Lower leg skin (tissue), 3 donors: ENCODE results near the gene CEACAM3.

Source experiments
- CTCF ChIP-seq, 3 donors: fragments of 450-650 bp; IDR thresholded peaks; one replicate each; pipeline ENCODE4 v1.5.1; 2016; ENCODE audit warnings: antibody characterized with exemption in 3 of 3, mild to moderate bottlenecking in 3 of 3, moderate library complexity in 2 of 3
- POLR2A ChIP-seq, 2 donors: fragments of 450-650 bp; IDR thresholded peaks; one replicate each; pipeline ENCODE4 v1.6.1; 2016 to 2017; ENCODE audit warnings: antibody characterized with exemption in 2 of 2, mild to moderate bottlenecking in 1 of 2, moderate library complexity in 1 of 2

- TF ChIP-seq CTCF (IDR thresholded peaks at IDR 0.05): no peak
- no peak for TF ChIP-seq POLR2A (IDR thresholded peaks at IDR 0.05)
These were observed 21.8 kb upstream of the CEACAM3 start for GRCh38 chr19:41774515-41774980.
